HEK293 (cell line): ENCODE measurements around the gene IER2.

Experiments
- ATF2 ChIP-seq: fragments of 450-650 bp; formaldehyde crosslinking; IDR thresholded peaks from 2 replicates; pipeline ENCODE4 v1.5.1; 2016; ENCODE audit warnings: missing biosample characterization, missing genetic modification characterization, low read depth
- BCL11B ChIP-seq: fragments of 450-650 bp; formaldehyde crosslinking; IDR thresholded peaks from 2 replicates; pipeline ENCODE4 v1.5.1; 2016; ENCODE audit warnings: low read depth, missing biosample characterization, missing genetic modification characterization
- GLIS1 ChIP-seq: fragments of 450-650 bp; formaldehyde crosslinking; IDR thresholded peaks from 2 replicates; pipeline ENCODE4 v1.5.1; 2016; ENCODE audit warnings: missing biosample characterization, missing genetic modification characterization
- HIC1 ChIP-seq: fragments of 450-650 bp; formaldehyde crosslinking; IDR thresholded peaks from 2 replicates; pipeline ENCODE4 v1.5.1; 2016; ENCODE audit warnings: missing biosample characterization, missing genetic modification characterization
- KLF10 ChIP-seq: fragments of 450-650 bp; IDR thresholded peaks from 2 replicates; pipeline ENCODE4 v1.5.1; 2018; ENCODE audit warnings: missing biosample characterization, mild to moderate bottlenecking, missing genetic modification characterization
- PRDM1 ChIP-seq: fragments of 450-650 bp; formaldehyde crosslinking; IDR thresholded peaks from 2 replicates; pipeline ENCODE4; 2016; ENCODE audit warnings: missing biosample characterization, missing genetic modification characterization
- PRDM6 ChIP-seq: fragments of 450-650 bp; formaldehyde crosslinking; IDR thresholded peaks from 2 replicates; pipeline ENCODE4 v1.5.1; 2017; ENCODE audit warnings: missing biosample characterization, missing genetic modification characterization
- SALL2 ChIP-seq: fragments of 450-650 bp; formaldehyde crosslinking; IDR thresholded peaks from 2 replicates; pipeline ENCODE4 v1.5.0; 2017; ENCODE audit warnings: missing biosample characterization, mild to moderate bottlenecking, missing genetic modification characterization, borderline replicate concordance
- SETDB1 ChIP-seq: IDR thresholded peaks from one replicate; pipeline ENCODE4 v1.6.1; 2017; ENCODE audit warnings: mild to moderate bottlenecking, low read length, moderate library complexity, mixed read lengths; ENCODE audit not compliant: insufficient read length
- ZIC2 ChIP-seq: fragments of 450-650 bp; formaldehyde crosslinking; IDR thresholded peaks from 2 replicates; pipeline ENCODE4 v1.5.1; 2016; ENCODE audit warnings: missing biosample characterization, missing genetic modification characterization
- ZNF112 ChIP-seq: fragments of 450-650 bp; formaldehyde crosslinking; IDR thresholded peaks from 2 replicates; pipeline ENCODE4 v1.5.0; 2017; ENCODE audit warnings: missing biosample characterization, missing genetic modification characterization
- ZNF138 ChIP-seq: fragments of 450-650 bp; formaldehyde crosslinking; IDR thresholded peaks from 2 replicates; pipeline ENCODE4 v1.5.1; 2016; ENCODE audit warnings: missing biosample characterization, missing genetic modification characterization, borderline replicate concordance
- ZNF18 ChIP-seq: fragments of 450-650 bp; formaldehyde crosslinking; IDR thresholded peaks from 2 replicates; pipeline ENCODE4 v1.5.1; 2016; ENCODE audit warnings: missing biosample characterization, missing genetic modification characterization
- ZNF239 ChIP-seq: fragments of 450-650 bp; formaldehyde crosslinking; IDR thresholded peaks from 2 replicates; pipeline ENCODE4 v1.5.1; 2016; ENCODE audit warnings: missing biosample characterization, missing genetic modification characterization
- ZNF324 ChIP-seq: fragments of 450-650 bp; formaldehyde crosslinking; IDR thresholded peaks from 2 replicates; pipeline ENCODE4 v1.5.1; 2016; ENCODE audit warnings: missing biosample characterization, missing genetic modification characterization
- ZNF398 ChIP-seq: fragments of 450-650 bp; formaldehyde crosslinking; IDR thresholded peaks from 2 replicates; pipeline ENCODE4 v1.5.1; 2017; ENCODE audit warnings: missing biosample characterization, missing genetic modification characterization
- ZNF473 ChIP-seq: fragments of 450-650 bp; formaldehyde crosslinking; IDR thresholded peaks from 2 replicates; pipeline ENCODE4 v1.5.1; 2017; ENCODE audit warnings: missing biosample characterization, missing genetic modification characterization
- ZNF513 ChIP-seq: fragments of 450-650 bp; IDR thresholded peaks from 2 replicates; pipeline ENCODE4 v1.5.1; 2018; ENCODE audit warnings: missing biosample characterization, missing genetic modification characterization
- ZNF529 ChIP-seq: fragments of 450-650 bp; formaldehyde crosslinking; IDR thresholded peaks from 2 replicates; pipeline ENCODE4 v1.5.1; 2017; ENCODE audit warnings: missing genetic modification characterization, missing biosample characterization; ENCODE audit not compliant: insufficient replicate concordance
- ZNF571 ChIP-seq: fragments of 450-650 bp; formaldehyde crosslinking; IDR thresholded peaks from 2 replicates; pipeline ENCODE4 v1.5.0; 2017; ENCODE audit warnings: missing biosample characterization, missing genetic modification characterization
- ZNF600 ChIP-seq: fragments of 450-650 bp; formaldehyde crosslinking; IDR thresholded peaks from 2 replicates; pipeline ENCODE4 v1.5.1; 2016; ENCODE audit warnings: missing biosample characterization, missing genetic modification characterization
- ZNF626 ChIP-seq: fragments of 450-650 bp; sonication (Bioruptor Pico); formaldehyde crosslinking; IDR thresholded peaks from 2 replicates; pipeline ENCODE4 v1.5.1; 2018; ENCODE audit warnings: missing biosample characterization, missing genetic modification characterization, inconsistent platforms
- ZNF645 ChIP-seq: fragments of 450-650 bp; formaldehyde crosslinking; IDR thresholded peaks from 2 replicates; pipeline ENCODE4; 2016; ENCODE audit warnings: missing biosample characterization, missing genetic modification characterization
- ZNF837 ChIP-seq: fragments of 450-650 bp; formaldehyde crosslinking; IDR thresholded peaks from 2 replicates; pipeline ENCODE4 v1.5.1; 2016; ENCODE audit warnings: missing biosample characterization, missing genetic modification characterization
- ZSCAN16 ChIP-seq: fragments of 450-650 bp; formaldehyde crosslinking; IDR thresholded peaks from 2 replicates; pipeline ENCODE4 v1.5.1; 2016; ENCODE audit warnings: missing biosample characterization, missing genetic modification characterization
- ZSCAN5A ChIP-seq: fragments of 450-650 bp; formaldehyde crosslinking; IDR thresholded peaks from 2 replicates; pipeline ENCODE4 v1.5.1; 2016; ENCODE audit warnings: missing biosample characterization, missing genetic modification characterization

The IER2 gene

GRCh38 chr19:13151605-13152355 lies 1.6 kb downstream of the IER2 start (continued):
- no peak for TF ChIP-seq ZNF239
- no peak for TF ChIP-seq SALL2 (tag by site-specific recombination)
- peak; percentile 3; the same call in 1 of the 2 replicates for TF ChIP-seq GLIS1 (tag by site-specific recombination)
- no peak for TF ChIP-seq ZNF529 (tag by site-specific recombination)
- peak; percentile 48 for TF ChIP-seq PRDM6 (tag by site-specific recombination)
- peak; percentile 43; the same call in 1 of the 2 replicates for TF ChIP-seq ZNF324 (tag by site-specific recombination)
- no peak for TF ChIP-seq ZNF112 (tag by site-specific recombination)
- no peak; the same call in 1 of the 2 replicates for TF ChIP-seq HIC1
- TF ChIP-seq ZNF138 (tag by site-specific recombination): no peak
- TF ChIP-seq ZNF626 (tag by site-specific recombination): no peak
- TF ChIP-seq ZNF645: no peak
- peak; percentile 83; the same call in 1 of the 2 replicates for TF ChIP-seq BCL11B
- 0 out of 2 replicates have a peak, but pooled peaks have one; percentile 27 for TF ChIP-seq ZSCAN5A (tag by site-specific recombination)
- no peak for TF ChIP-seq SETDB1
- no peak for TF ChIP-seq ZNF571 (tag by site-specific recombination)
- TF ChIP-seq ATF2: 0 out of 2 replicates have a peak, but pooled peaks have one; percentile 1
- TF ChIP-seq KLF10 (tag by site-specific recombination): peak; percentile 78
- peak; percentile 97 for TF ChIP-seq ZNF398 (tag by site-specific recombination)
- TF ChIP-seq ZSCAN16 (tag by site-specific recombination): no peak
- TF ChIP-seq ZIC2 (tag by site-specific recombination): peak; percentile 27
- TF ChIP-seq ZNF513: no peak
- no peak for TF ChIP-seq ZNF18 (tag by site-specific recombination)
- TF ChIP-seq ZNF473 (tag by site-specific recombination): no peak
- no peak for TF ChIP-seq ZNF837 (tag by site-specific recombination)
- peak; percentile 49 for TF ChIP-seq PRDM1 (tag by site-specific recombination)
- TF ChIP-seq ZNF600: peak; percentile 60; the same call in 1 of the 2 replicates
